Colon (tissue), 2 donors: Measurements from ENCODE around the gene C11orf42.
"Not testable (repeated sequence)": the region's sequence is repeated elsewhere in the genome, so short reads cannot be mapped to it uniquely, and the experiment has no call there.

Experiments
- FAIRE-seq: peaks from 2 replicates; lab custom pipeline; 2012; peaks lifted over from hg19 to GRCh38; lab: Jason Lieb, UNC
- donor health status: control.
- donor health status: control.

Gene C11orf42

DNA sequence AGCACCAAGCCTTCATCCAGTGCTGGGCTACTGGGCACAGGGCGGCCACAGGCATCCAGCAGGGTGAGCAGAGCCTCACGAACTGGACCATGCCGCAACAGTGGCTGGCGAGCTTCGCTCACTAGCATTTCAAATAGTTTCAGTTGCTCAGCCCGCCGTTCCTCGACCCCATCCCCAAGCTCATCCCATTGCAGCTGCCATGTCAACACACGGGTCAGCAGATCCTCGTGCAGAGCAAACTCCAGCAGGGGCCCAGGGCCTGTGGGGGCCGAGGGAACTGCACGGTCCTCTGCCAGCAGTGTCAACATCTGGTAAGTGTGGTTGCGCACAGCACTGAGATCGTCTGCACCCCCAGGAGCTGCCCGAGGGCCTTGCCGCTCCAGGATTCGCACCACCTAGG, 18.5 kb downstream of the C11orf42 start:
- no peak for FAIRE-seq

DNA sequence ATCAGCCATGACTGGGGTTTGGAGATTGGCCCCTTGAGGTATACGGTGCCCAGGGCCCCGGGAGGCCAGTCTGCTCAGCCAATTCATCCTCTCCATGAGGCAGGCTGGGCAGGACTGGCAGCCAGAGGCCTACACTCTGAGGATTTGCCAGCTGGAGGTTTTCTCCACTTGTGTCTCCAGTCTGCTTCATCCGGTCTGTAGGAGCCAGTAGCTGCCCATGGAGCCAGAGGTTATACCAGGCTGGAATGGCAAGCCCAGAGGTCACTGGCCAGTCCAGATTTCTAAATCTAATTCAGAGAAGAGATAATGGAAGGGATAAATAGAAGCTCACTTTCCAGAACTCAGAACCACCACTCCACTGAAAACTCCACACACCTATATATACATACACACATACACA, 19.1 kb downstream of the C11orf42 start:
- FAIRE-seq: no peak

DNA sequence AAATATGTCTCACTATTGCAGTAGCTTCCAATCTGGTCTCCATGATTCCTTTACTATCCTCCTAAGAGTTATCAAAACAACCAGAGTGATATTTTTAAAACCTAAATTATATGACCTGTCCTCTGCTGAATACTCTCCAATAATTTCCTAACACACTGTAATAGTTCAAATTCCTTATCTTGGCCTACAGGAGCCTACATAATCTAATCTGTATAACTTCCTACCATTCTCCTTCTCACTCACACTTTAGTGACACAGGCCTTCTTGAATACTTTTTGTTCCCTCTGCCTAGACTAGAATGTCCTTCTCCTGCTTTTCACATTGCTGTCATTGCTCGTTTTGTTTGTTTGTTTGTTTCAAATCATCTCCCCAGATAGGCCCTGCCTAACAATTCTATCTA, 19.7 kb downstream of the C11orf42 start:
- FAIRE-seq: no peak

DNA sequence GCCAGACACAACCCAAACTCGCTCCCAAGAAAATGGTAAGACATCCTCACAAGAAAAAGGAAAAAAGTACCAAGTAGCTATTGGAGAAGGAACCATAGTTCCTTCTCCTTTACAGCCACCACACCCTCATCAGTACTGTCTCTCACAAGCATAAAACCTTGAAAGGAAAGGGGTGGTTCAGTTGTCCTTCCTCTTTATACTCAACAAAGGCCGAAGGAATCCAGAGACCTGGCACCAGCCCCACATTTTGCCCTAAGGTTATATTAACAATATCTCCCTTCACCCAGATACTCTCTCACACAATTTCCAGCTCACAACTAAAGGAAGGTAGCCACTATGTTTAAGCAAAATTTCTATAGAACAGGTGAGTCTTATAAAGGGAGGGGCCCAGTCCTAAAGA, 20.5 kb downstream of the C11orf42 start:
- FAIRE-seq: no peak

DNA sequence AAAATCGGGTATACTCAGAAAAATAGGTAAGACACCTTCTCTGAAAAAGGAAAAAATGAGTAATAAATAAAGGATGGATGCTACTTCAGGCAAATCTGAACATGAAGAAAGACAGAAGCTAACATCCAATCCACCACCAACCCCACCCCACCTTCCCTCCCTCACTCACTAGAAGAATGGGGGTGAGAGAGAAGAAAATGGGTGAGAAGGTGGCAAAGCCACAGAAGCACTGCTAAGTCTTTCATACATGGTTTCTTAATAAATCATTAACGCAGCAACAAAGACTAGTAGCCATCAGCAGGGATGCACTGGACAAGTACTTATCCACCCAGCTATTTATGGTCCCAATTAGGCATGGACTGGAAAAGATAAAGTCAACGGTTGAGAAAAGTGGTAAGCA, 23.2 kb downstream of the C11orf42 start:
- no peak for FAIRE-seq

DNA sequence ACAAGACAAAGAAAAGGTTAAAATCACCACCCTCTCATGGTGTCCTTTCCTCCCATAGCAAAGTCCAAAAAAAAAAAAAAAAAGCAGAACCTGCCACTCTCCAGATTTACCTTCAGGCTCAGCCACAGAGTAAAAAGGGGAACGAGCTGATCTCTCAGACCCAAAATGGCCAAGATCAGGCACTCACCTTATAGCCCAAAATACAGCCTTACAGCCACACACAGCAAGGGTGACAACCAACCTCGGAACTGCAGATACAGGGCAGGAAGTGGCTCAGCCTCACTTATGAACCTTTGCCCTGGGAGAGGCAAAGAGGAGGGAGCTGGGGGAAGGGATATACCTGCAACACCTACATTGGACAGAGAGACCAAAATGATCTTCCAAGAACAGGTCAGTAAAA, 24.6 kb downstream of the C11orf42 start:
- no peak for FAIRE-seq

DNA sequence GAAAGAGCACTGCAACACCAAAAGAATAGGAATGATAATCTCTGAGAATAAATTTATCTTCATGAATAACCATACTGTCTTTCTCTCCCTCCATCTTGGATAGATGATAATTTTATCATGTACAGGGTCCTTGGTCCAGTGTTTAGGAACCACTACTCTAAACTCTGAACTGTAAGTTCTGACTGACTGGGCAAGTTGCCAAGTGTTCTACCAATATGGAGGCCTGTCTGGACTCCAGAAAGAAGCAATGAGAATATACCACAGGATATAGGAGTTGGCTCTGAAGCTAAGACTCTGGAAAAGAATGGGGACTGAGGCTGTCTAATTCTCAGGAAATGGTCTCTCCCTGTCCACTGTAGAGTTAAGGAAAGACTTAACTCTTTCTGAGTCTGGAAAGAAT, 27.5 kb downstream of the C11orf42 start:
- FAIRE-seq: no peak

DNA sequence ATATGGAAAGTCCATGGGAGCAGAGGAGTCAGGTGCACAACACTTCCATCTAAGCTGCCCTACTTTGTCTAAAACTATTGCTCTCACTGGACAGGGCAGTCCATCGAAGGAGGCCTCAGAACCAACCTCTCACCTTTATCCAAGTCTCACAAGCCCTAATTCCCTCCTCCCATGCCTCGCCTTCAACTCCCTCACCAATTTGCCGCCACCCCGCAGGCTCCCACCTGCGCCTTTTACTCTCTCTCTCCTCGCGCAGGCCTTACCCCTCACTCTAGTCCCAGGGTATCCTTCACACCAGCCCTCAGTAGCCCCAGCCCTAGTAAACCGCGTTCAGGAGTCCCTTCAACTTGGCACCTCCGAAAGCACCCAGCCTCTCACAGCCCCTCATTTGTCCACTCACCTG, 28.6 kb downstream of the C11orf42 start:
- no peak for FAIRE-seq

DNA sequence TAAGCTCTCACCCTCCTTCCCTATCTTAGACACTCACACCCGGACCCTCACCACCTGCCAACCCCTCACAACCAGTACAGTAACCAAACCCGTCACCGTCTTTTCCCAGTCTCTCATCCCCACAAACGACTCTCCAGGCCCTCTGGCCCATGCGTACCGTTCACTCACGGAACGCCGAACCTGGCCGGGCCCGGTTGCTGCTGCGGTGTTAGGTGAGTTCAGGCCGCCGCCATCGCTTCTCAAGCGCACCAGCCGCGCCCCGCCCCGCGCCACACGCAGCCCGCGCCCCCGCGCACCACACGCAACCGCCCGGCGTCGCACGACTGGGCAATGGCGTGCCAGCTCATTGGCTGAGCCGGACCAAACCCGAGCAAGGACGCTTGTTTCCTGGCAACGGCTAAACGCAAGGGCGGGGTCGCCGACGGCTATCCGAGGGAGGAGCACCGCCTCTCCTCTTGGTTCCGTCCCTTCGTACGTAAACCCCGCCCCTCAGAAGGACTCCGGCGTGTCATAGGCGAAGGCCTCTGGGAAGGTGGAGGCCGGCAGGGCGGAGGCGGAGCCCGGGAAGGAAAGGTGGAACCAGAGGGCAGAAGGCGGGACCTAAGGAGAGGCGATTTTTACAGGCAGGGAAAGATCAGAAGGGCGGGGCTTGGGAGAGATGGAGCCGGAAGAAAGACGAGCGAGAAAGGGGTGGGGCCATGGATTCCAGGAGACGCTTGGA, 29.2 kb downstream of the C11orf42 start, which contains the start of gene FHIP1B:
FHIP1B (minus strand) TSS at position 250 of the 721 bp plus-strand sequence. CDS start 10,120 bp downstream, outside the sequence.
- FAIRE-seq: peak; percentile 91

DNA sequence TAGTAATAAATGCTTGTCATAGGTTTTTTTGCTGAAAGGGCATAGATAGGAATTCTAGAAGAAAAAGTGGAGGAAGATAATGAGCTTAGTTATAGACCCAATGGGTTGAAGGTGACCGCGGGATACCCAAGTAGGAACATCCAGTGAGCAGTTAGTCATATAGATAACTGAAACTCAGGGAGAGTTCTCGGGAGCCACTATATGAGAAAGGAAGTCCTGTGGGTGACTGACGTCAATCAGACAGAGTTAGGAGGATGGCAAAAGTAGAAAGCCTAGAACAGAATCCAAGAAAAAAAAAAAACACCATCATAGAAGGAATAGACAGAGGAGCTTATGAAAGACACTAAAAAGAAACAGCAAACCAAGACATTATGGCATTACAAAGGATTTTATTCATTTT, 31.9 kb downstream of the C11orf42 start:
- FAIRE-seq: no peak

DNA sequence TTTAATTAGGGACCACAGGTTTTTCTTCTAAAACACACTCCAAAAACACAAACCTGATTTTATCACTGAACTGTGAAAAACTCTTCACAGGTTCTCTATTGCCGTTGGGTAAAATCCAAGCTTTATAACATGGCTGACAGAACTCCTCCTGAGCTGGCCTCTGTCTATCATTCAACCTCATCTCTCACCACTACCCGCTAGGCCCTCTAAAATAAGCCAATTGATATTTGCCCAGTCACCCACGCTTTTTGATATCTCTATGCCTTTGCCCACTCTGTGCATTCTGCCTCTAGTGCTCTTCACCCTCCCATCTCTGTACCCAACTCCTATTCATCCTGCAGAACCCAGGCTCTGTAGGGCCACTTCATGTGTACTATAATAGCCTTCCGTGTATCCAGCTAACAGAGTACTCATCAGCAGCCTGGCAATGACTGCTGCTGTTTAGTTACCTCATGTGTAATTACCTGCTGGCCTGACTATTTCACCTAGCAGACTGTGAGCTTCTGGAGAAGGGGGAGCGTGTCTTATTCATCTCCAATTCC, 32.5 kb downstream of the C11orf42 start:
- no peak for FAIRE-seq

DNA sequence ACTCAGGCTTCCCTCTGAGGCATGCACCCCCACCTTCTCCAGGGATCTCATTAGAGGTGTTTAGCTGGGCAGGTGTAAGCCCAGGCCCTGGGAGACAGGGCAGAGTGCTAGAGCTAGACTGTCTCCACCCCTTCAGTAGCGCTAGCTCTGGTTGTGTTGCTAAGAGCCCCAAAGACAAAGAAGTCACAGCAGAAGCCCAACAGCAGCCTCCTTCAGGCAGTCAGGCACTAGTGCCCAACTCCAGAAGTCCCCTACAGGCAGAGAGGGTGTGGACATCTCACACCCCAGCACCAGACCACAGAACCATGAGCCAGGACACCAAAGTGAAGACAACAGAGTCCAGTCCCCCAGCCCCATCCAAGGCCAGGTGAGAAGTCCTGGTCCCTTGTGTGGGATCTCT, 33.5 kb downstream of the C11orf42 start, which contains the start of gene CNGA4:
CNGA4 (plus strand) TSS at position 188 of the 400 bp plus-strand sequence; CDS start at position 306, 118 bp downstream.
- no peak for FAIRE-seq

DNA sequence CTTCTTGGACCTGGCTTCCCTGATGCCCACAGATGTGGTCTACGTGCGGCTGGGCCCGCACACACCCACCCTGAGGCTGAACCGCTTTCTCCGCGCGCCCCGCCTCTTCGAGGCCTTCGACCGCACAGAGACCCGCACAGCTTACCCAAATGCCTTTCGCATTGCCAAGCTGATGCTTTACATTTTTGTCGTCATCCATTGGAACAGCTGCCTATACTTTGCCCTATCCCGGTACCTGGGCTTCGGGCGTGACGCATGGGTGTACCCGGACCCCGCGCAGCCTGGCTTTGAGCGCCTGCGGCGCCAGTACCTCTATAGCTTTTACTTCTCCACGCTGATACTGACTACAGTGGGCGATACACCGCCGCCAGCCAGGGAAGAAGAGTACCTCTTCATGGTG, 34.8 kb downstream of the C11orf42 start:
- FAIRE-seq: no peak

DNA sequence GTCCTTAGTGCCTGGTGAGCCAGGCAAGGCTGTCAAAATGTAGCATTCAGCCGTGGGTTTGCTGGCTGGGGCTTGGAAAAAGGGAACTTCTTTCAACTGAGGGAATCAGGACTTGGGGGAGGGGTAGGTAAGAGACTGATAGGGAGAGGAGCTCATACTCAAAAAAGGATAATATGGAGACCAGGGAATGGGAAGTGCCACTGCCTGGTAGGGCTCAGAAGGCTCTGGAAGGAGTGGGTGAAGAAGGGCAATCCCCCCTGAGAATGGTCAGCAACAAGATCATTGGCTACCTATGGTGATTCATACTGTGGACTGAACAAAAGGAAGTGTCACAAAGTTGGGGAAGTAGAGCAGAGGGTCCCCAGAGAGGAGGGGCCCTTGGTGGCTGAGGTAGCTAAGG, 35.4 kb downstream of the C11orf42 start:
- no peak for FAIRE-seq

DNA sequence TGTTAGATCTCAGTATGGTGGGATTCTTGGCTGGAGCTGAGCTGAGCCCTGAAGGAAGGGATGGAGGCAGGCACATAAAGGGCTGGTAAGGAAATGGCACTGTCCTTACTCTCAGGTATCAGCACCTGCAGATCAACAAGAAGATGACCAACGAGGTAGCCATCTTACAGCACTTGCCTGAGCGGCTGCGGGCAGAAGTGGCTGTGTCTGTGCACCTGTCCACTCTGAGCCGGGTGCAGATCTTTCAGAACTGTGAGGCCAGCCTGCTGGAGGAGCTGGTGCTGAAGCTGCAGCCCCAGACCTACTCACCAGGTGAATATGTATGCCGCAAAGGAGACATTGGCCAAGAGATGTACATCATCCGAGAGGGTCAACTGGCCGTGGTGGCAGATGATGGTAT, 36.0 kb downstream of the C11orf42 start:
- FAIRE-seq: no peak

DNA sequence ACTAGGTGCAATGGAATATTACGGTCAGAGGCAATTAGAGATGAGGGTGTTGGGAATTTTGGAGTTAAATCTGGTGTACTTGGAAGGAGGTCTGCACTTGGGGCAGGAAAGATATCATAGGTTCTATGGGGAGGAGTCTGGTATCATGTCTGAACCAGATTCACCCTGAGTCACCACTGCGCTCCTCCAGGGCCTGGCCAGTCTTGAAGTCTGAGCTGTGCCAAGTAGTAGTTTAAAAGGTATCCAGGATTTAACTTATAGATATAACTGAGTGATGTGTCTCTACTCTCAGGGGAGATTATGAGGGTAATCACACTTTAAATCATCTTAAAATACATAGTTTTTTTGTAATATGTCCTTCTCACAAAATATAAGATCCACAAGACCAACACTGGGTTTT, 40.2 kb downstream of the C11orf42 start:
- FAIRE-seq: no peak

DNA sequence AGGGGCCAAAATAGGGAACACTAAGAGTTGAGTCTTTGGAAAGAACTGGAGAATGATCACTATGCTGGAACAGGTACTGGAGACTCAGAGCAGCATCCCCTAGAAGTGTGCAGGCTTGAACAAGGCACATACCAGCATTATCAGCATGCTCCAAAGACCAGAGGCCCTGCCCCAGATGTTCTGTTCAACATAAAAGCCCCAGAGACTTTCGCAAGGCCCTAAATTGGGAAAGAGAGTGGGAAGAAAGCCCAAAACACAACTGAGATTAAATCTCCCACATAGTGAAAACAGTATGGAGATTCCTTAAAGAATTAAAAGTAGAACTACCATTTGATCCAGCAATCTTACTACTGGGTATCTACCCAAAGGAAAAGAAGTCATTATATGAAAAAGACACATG, 42.9 kb downstream of the C11orf42 start:
- no peak for FAIRE-seq

DNA sequence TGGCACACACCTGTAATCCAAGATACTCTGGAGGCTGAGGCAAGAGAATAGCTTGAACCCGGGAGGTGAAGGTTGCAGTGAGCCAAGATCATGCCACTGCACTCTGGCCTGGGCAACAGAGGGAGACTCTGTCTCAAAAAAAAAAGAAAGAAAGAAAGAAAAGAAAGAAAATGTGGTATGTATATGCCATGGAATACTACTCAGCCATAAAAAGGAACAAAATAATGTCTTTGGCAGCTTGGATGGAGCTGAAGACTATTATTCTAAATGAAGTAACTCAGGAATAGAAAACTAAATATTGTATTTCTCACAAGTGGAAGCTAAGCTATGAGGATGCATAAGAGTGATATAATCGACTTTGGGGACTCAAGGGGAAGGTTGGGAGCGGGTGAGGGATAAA, 43.5 kb downstream of the C11orf42 start:
- FAIRE-seq: not testable (repeated sequence)

DNA sequence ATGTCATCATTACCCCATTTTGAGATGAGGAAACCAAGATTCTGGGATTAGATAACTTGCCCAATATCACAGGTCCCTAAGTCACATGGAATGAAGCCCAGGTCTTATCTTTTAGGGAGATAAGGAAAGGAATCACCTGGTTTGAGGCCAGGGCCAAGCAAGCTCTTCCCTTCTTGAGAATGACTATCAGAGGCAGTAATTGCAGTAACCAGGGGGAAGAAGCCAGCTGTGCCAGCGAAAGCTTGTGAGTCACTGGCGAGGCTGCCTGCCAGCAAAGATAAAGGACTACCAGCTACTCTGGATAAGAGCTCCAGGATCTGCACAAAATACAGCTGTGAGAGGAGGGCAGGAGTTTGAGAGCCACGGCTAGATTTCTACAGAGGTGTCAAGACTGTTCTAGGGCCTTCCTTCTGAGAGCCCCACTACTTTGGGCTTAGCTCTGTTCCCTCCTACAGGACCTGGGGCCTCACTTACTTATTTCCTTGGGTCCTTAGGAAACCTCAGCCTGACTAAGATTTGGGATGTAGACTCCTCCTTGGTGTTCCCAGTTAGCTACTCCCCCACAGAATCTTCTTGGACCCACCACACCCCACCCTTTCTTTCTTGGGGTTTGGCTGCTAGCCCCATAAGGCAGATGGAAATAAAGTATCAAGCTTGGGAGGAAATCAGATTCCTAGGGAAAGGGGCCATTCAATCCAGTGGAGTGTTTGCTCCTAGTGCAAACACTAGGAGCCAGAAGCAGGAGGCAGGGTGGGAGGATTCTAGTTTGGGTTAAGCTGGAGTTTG, 44.6 kb downstream of the C11orf42 start:
- FAIRE-seq: no peak

DNA sequence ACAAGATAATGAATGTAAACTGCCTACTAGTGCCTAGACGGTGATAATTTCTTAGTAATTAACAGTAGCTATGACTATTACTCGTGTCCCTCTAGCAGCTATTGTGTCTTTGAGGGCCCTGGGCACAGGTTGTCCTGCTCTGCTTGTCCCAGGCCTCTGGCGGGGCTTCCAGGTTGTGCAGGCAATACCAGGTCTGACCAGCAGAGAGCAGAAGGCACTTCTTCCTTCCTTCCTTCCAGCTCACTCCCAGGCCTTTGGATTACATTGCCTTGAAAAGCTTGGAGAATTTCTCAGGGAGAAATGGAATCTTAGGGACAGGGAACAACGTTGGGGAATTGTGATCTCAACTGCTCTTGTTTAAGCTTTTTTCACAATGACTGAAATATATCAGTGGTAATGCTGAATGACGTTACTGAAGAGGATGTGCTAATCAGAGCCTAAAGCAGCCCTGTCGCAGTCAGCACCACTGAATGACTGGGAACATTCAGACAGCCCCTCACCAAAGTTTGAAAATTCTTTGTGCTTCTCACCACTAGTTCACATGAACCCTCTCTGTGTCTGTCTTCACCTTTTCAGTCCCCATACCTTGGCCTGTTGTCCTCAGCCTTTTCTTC, 45.9 kb downstream of the C11orf42 start:
- no peak for FAIRE-seq

DNA sequence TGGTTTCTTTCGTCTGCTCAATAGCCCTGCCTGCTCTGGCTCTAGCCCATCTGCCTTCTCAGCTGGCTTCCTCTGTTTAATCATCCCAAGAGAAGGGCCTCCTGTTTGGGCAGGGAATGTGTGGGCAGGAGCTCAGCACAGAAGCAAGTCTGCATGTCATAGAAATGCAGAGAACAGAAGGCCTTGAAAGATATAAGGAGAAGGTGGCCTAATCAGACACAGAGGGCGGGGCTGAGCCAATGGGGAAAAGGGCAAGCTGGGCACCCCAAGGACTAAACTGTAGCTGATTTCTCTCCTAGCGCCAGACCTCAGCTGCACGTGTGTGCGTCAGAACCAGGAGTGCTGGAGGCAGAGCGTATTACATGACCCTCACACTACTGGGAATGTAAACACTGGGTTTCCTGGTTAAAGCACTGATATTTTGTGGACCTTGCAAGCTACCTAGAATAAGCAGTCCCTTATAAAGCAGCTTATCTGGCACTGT, 46.7 kb downstream of the C11orf42 start:
- FAIRE-seq: no peak

DNA sequence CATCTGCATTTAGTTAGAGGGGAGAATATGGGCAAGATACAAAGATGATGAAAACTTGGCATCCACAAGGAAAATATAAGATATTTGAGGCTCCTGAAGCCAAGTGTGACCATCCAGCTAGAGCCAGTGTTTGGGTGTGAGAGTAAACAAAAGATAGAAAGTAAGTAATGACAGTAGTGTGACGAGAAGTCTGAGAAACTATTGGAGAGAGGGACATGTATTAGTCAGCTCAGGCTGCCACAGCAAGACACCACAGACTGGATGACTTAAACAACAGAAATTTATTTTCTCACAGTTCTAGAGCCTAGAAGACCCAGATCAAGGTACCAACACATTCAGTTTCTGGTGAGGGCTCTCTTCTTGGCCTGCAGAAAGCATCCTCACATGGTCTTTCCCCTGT, 47.8 kb downstream of the C11orf42 start:
- FAIRE-seq: no peak

DNA sequence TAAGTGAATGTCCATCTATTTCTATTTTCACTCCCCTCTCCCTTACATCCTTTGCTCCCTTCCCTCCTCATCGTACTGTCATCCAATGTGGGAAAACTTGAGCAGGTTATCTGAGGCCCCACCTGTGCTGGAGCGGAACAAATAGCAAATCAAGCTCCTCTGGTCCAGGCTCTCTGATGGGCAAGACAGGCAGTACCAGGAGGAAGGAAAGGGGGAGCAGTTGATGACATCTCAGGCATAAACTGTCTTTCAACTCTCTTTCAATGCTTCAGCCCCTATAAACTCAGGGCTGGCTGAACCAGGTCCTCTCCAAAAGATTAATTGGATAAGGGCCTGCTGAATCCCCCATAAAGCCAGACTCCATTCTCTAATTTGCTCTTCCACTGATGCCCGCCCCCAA, 52.8 kb downstream of the C11orf42 start:
- FAIRE-seq: no peak
